Mucosa of gallbladder (tissue), 1 donor: ENCODE data around the gene WNK3. TPM values are rescaled to one million over a fixed set of nuclear protein-coding genes. Genes with fewer than 3 reads are reported as not detected.

Experiments
- DNase-seq: peaks from one replicate; pipeline ENCODE4 v3.0.0-alpha.2; 2020; ENCODE audit warnings: low spot score
- total RNA-seq: library from RNA; stranded (reverse); gene quantifications from one replicate; pipeline ENCODE4 v1.2.1, GENCODE V29; 2021
- donor health status: DM: no; HTN: no; CAD: no.

Gene WNK3
- total RNA-seq, 1 donor from 2014 or later = 6.2 TPM

GRCh38 chrX:54238588-54238987, 119.3 kb downstream of the WNK3 start:
- no peak for DNase-seq

- no peak for DNase-seq
Observed at GRCh38 chrX:54237014-54237413, 120.8 kb downstream of the WNK3 start.

- DNase-seq = no peak
Observed at GRCh38 chrX:54230435-54231148, 127.3 kb downstream of the WNK3 start.

- DNase-seq = no peak
Observed at GRCh38 chrX:54223581-54223980, 134.3 kb downstream of the WNK3 start.

- DNase-seq = no peak
Observed at GRCh38 chrX:54213603-54214002, 144.2 kb downstream of the WNK3 start.

GRCh38 chrX:54208531-54208930, 149.3 kb downstream of the WNK3 start:
- DNase-seq = no peak

- no peak for DNase-seq
Observed at GRCh38 chrX:54198262-54198661, 159.6 kb downstream of the WNK3 start.

GRCh38 chrX:54194982-54195588, 162.8 kb downstream of the WNK3 start:
- no peak for DNase-seq

- no peak for DNase-seq
Observed at GRCh38 chrX:54193085-54193821, 164.6 kb downstream of the WNK3 start.

- DNase-seq = no peak
Observed at GRCh38 chrX:54184474-54184873, 173.4 kb downstream of the WNK3 start.

GRCh38 chrX:54182864-54183613, 174.8 kb downstream of the WNK3 start, which contains the start of gene FAM120C:
Gene FAM120C, minus strand, starts transcription at chrX:54183254. Its CDS starts 56 bp downstream, at chrX:54183198.
- peak; percentile 51 for DNase-seq

- peak; percentile 42 for DNase-seq
Observed at GRCh38 chrX:54182194-54182863, 175.5 kb downstream of the WNK3 start.

GRCh38 chrX:54181202-54181953, 176.5 kb downstream of the WNK3 start:
- no peak for DNase-seq

GRCh38 chrX:54180403-54180802, 177.4 kb downstream of the WNK3 start:
- no peak for DNase-seq

- DNase-seq = no peak
Observed at GRCh38 chrX:54178100-54178940, 179.5 kb downstream of the WNK3 start.

GRCh38 chrX:54177306-54177705, 180.5 kb downstream of the WNK3 start:
- DNase-seq = no peak

- no peak for DNase-seq
Observed at GRCh38 chrX:54173791-54174190, 184.1 kb downstream of the WNK3 start.

- DNase-seq = no peak
Observed at GRCh38 chrX:54172455-54172854, 185.4 kb downstream of the WNK3 start.

- DNase-seq = no peak
Observed at GRCh38 chrX:54171527-54172250, 186.2 kb downstream of the WNK3 start.
